Measurements from ENCODE around the gene INPP5D. TPM values are rescaled to one million over a fixed set of nuclear protein-coding genes. Genes with fewer than 3 reads are reported as not detected.

Gene INPP5D
- total and polyA plus RNA-seq, 2 of the 13 experiments (the other 11 are each of a cell fraction or from before 2014, with no cell fraction given), result 16.7 to 18.0 TPM

DNA sequence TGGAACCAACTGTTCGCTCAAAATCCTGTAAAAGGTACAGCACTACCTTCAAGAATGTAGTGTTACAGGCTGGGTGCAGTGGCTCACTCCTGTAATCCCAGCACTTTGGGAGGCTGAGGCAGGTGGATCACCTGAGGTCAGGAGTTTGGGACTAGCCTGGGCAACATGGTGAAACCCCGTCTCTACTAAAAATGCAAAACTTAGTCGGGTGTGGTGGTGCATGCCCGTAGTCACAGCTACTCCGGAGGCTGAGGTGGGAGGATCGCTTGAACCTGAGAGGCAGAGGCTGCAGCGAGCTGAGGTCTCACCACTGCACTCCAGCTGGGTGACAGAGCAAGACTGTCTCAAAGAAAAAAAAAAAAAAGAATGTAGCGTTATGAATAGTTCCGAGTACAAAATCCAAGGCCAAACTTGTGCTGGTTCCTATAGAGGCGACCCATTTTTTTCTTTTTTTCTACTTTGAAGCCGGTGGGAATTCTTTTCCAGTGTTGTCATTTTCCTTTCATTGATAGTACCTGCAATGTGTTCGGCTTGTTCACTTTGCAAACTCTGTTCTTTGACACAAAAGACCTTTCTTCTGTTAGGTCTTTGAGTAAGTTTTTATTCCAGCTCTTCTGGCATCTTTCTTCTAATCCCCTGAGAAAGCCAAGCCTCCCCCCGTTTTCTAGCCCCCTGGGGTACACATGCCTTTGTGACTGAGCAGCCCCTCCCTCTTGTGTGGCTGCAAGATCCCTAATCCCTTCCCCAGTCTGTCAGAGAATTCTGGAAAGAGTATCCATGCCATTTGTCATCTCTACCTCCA is 25.1 kb downstream of the INPP5D start (continued):
- TF ChIP-seq SOX6 (IDR thresholded peaks at IDR 0.05) (no peak), SOX6 (CRISPR knock-in tag; IDR thresholded peaks at IDR 0.05) (peak; percentile 74), GATAD2A (CRISPR knock-in tag; IDR thresholded peaks at IDR 0.05) (peak; percentile 88), ZNF709 (CRISPR knock-in tag; IDR thresholded peaks at IDR 0.05) (no peak), DMAP1 (CRISPR knock-in tag; IDR thresholded peaks at IDR 0.05) (peak; percentile 46; the same call in 1 of the 2 replicates), SMARCC2 (IDR thresholded peaks at IDR 0.05) (no peak), RXRA (CRISPR knock-in tag; IDR thresholded peaks at IDR 0.05) (peak; percentile 29; the same call in 1 of the 2 replicates), ZNF614 (CRISPR knock-in tag; IDR thresholded peaks at IDR 0.05; ENCODE audit: borderline replicate concordance) (peak; percentile 35; the same call in 1 of the 2 replicates), NR2F6 (IDR thresholded peaks at IDR 0.05) (peak; percentile 17; the same call in 1 of the 2 replicates), NR2F6 (CRISPR knock-in tag; IDR thresholded peaks at IDR 0.05) (no peak), ZNF747 (CRISPR knock-in tag; IDR thresholded peaks at IDR 0.05; ENCODE audit: borderline replicate concordance) (no peak), MEIS2 (CRISPR knock-in tag; IDR thresholded peaks at IDR 0.05) (no peak), POGZ (CRISPR knock-in tag; IDR thresholded peaks at IDR 0.05) (peak; percentile 78), KDM1A (CRISPR knock-in tag; IDR thresholded peaks at IDR 0.05) (peak; percentile 97), ZMYM2 (CRISPR knock-in tag; IDR thresholded peaks at IDR 0.05) (peak; percentile 91), ZNF124 (CRISPR knock-in tag; IDR thresholded peaks at IDR 0.05) (no peak)
- TF ChIP-seq, protein P1, sequence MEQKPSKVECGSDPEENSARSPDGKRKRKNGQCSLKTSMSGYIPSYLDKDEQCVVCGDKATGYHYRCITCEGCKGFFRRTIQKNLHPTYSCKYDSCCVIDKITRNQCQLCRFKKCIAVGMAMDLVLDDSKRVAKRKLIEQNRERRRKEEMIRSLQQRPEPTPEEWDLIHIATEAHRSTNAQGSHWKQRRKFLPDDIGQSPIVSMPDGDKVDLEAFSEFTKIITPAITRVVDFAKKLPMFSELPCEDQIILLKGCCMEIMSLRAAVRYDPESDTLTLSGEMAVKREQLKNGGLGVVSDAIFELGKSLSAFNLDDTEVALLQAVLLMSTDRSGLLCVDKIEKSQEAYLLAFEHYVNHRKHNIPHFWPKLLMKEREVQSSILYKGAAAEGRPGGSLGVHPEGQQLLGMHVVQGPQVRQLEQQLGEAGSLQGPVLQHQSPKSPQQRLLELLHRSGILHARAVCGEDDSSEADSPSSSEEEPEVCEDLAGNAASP (CRISPR knock-in tag; IDR thresholded peaks at IDR 0.05; ENCODE audit: borderline replicate concordance), result peak; percentile 34; the same call in 1 of the 2 replicates
- TF ChIP-seq, protein P2, sequence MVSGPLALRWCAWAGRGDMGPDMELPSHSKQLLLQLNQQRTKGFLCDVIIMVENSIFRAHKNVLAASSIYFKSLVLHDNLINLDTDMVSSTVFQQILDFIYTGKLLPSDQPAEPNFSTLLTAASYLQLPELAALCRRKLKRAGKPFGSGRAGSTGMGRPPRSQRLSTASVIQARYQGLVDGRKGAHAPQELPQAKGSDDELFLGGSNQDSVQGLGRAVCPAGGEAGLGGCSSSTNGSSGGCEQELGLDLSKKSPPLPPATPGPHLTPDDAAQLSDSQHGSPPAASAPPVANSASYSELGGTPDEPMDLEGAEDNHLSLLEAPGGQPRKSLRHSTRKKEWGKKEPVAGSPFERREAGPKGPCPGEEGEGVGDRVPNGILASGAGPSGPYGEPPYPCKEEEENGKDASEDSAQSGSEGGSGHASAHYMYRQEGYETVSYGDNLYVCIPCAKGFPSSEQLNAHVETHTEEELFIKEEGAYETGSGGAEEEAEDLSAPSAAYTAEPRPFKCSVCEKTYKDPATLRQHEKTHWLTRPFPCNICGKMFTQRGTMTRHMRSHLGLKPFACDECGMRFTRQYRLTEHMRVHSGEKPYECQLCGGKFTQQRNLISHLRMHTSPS (CRISPR knock-in tag; IDR thresholded peaks at IDR 0.05; ENCODE audit: low read depth), result no peak
- TF ChIP-seq, protein P3, sequence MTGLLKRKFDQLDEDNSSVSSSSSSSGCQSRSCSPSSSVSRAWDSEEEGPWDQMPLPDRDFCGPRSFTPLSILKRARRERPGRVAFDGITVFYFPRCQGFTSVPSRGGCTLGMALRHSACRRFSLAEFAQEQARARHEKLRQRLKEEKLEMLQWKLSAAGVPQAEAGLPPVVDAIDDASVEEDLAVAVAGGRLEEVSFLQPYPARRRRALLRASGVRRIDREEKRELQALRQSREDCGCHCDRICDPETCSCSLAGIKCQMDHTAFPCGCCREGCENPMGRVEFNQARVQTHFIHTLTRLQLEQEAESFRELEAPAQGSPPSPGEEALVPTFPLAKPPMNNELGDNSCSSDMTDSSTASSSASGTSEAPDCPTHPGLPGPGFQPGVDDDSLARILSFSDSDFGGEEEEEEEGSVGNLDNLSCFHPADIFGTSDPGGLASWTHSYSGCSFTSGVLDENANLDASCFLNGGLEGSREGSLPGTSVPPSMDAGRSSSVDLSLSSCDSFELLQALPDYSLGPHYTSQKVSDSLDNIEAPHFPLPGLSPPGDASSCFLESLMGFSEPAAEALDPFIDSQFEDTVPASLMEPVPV (CRISPR knock-in tag; IDR thresholded peaks at IDR 0.05), result 0 out of 2 replicates have a peak, but pooled peaks have one; percentile 24
- TF ChIP-seq, protein P4, sequence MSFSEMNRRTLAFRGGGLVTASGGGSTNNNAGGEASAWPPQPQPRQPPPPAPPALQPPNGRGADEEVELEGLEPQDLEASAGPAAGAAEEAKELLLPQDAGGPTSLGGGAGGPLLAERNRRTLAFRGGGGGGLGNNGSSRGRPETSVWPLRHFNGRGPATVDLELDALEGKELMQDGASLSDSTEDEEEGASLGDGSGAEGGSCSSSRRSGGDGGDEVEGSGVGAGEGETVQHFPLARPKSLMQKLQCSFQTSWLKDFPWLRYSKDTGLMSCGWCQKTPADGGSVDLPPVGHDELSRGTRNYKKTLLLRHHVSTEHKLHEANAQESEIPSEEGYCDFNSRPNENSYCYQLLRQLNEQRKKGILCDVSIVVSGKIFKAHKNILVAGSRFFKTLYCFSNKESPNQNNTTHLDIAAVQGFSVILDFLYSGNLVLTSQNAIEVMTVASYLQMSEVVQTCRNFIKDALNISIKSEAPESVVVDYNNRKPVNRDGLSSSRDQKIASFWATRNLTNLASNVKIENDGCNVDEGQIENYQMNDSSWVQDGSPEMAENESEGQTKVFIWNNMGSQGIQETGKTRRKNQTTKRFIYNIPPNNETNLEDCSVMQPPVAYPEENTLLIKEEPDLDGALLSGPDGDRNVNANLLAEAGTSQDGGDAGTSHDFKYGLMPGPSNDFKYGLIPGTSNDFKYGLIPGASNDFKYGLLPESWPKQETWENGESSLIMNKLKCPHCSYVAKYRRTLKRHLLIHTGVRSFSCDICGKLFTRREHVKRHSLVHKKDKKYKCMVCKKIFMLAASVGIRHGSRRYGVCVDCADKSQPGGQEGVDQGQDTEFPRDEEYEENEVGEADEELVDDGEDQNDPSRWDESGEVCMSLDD (CRISPR knock-in tag; IDR thresholded peaks at IDR 0.05; ENCODE audit: borderline replicate concordance), result peak; percentile 46; the same call in 1 of the 2 replicates
- TF ChIP-seq, protein P5, sequence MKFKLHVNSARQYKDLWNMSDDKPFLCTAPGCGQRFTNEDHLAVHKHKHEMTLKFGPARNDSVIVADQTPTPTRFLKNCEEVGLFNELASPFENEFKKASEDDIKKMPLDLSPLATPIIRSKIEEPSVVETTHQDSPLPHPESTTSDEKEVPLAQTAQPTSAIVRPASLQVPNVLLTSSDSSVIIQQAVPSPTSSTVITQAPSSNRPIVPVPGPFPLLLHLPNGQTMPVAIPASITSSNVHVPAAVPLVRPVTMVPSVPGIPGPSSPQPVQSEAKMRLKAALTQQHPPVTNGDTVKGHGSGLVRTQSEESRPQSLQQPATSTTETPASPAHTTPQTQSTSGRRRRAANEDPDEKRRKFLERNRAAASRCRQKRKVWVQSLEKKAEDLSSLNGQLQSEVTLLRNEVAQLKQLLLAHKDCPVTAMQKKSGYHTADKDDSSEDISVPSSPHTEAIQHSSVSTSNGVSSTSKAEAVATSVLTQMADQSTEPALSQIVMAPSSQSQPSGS (CRISPR knock-in tag; IDR thresholded peaks at IDR 0.05), result peak; percentile 77; the same call in 1 of the 2 replicates
